Measurements from ENCODE around the gene ASB1.

The ASB1 gene

GRCh38 chr2:238467792-238468191 is 41.1 kb downstream of the ASB1 start:
- DNase-seq (ENCODE audit: low spot score): no peak

- no peak for DNase-seq (ENCODE audit: low spot score)
These were observed 42.4 kb downstream of the ASB1 start for GRCh38 chr2:238469155-238469554.

DNA sequence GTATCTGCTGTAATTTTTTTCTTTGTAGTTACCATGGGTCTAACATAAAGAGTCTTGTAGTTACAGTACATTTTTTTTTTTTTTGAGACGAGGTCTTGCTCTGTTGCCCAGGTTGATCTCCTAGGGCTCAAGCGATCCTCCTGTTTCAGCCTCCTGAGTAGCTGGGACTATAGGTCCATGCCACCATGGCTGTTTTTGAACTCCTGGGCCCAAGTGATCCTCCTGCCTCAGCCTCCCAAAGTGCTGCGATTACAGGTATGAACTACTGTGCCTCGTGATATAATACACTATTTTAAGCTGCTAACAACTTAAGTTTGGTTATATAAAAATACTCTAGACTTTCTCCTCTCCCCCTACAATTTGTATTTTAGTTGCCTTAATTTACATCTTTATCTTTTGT is 46.3 kb downstream of the ASB1 start:
- no peak for DNase-seq (ENCODE audit: low spot score)

GRCh38 chr2:238473523-238473922 is 46.8 kb downstream of the ASB1 start:
- no peak for DNase-seq (ENCODE audit: low spot score)

- DNase-seq (ENCODE audit: low spot score): no peak
These were observed 48.3 kb downstream of the ASB1 start for GRCh38 chr2:238475034-238475433.

GRCh38 chr2:238475566-238475965 is 48.8 kb downstream of the ASB1 start:
- DNase-seq (ENCODE audit: low spot score): no peak

- no peak for DNase-seq (ENCODE audit: low spot score)
These were observed 49.5 kb downstream of the ASB1 start for GRCh38 chr2:238476258-238476657.

DNA sequence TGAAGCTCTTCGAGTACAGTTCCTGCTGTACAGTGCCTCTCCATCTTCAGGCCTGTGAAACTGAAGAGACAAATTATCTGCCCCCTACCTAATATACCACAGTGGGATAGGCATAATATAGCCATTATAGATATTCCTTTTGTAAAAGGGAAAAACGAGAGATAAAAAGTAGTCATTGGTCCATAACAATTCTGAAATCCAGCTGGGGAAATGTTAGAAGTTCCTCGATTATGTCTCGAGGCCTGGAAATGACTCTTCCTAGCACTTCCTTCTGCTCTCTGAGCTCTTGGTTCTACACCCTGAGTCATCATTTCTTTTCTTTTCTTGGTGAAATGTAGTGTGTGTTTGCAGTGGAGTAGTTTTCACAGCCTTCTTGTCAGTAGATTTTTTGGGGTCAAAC is 51.5 kb downstream of the ASB1 start:
- no peak for DNase-seq (ENCODE audit: low spot score)

DNA sequence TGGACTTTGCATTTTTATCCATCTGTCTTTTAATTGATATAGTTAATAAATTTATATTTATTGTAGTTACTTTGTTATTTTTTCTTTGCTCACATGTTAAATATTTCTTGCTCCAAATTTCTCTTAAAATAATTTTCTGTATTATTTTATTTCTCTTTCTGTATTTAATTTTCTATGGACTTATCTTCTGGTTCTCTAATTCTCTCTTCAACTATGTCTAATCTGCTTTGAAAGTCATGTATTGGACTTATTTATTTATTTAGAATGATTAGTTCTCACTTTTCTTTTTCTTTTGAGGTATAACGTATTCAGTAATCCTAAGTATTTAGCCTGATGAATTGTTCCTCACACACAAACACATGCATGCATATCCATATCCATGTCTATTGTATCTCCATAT is 53.1 kb downstream of the ASB1 start:
- DNase-seq (ENCODE audit: low spot score): no peak

DNA sequence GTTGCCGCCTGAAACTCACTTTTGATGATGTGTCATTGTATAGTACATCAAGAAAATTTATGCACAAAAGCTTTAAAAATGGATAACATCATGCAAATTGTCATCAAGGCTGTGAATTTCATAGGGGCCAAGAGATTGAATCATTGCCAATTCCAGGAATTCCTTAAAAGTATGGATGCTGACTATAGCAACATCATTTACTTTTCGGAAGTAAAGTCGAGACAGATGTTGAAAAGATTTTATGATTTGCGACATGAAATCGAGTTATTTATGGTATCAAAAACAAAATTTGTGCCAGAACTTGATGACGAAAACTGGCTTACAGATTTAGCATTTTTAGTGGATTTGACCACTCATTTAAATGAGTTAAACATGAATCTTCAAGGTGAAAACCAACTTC is 56.3 kb downstream of the ASB1 start:
- no peak for DNase-seq (ENCODE audit: low spot score)

- DNase-seq (ENCODE audit: low spot score): no peak
These were observed 56.9 kb downstream of the ASB1 start for GRCh38 chr2:238483656-238484055.

GRCh38 chr2:238484522-238485452 is 58.1 kb downstream of the ASB1 start:
- DNase-seq (ENCODE audit: low spot score): no peak

DNA sequence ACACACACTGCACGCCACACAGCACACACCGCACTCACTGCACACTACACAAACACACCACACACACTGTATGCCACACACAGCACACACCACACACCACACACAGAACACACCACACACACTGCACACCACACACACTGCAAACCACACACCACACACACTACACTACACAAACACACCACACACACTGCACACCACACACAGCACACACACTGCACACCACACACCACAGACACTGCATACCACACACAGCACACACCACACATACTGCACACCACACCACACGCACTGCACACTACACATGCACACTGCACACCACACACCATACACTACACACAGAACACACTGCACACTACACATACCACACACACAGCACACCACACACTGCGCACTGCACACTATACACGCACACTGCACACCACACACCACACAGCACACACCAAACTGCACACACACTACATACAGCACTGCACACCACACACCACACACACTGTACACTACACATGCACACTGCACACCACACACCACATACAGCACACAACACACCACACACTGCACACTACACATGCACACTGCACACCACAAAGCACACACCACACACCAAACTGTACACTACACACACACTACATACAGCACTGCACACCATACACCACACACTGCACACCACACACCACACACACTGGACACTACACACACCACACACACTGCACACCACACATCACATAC is 59.6 kb downstream of the ASB1 start:
- no peak for DNase-seq (ENCODE audit: low spot score)

DNA sequence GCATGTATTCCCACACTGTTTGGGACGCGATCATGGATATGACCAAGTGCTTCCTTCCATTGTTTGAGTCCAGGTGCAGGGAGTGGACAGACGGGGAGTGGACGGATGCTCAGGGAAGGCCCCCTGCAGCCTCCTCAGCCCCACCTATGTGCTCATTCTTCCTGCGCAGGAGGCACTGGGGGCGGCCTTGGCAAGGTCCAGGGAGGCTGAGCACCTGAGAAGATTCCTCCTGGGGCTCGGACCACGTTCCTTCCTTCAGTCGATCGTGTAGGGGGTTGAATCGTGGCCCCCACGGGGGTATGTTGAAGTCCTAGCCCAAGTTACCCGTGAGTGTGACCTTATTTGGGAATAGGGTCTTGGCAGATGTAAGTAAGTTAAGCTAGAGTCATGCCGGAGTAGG is 60.4 kb downstream of the ASB1 start:
- no peak for DNase-seq (ENCODE audit: low spot score)

GRCh38 chr2:238487652-238488346 is 61.1 kb downstream of the ASB1 start:
- no peak for DNase-seq (ENCODE audit: low spot score)

- no peak for DNase-seq (ENCODE audit: low spot score)
These were observed 61.7 kb downstream of the ASB1 start for GRCh38 chr2:238488347-238488826.

- no peak for DNase-seq (ENCODE audit: low spot score)
These were observed 62.7 kb downstream of the ASB1 start for GRCh38 chr2:238489431-238489830.

- no peak for DNase-seq (ENCODE audit: low spot score)
These were observed 63.2 kb downstream of the ASB1 start for GRCh38 chr2:238489896-238490295.

DNA sequence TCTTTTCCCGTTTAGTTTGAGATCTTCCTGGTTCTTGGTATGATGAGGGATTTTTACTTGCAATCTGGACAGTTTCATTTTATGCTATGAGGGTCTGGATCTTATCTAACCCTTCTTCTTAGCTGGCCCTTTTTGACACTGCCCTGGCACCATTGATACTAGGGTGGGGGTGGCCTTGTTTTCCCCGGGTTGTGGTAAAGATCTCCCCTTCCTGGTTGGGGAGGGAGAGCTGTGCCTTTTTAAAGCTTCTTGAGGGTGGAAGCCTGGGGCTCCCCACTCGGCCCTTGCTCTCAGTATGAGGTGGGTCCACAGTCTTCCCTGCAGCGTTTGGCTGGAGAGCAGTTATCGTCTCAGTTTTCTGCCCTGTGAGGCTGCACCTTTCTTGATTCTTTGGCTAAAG is 66.1 kb downstream of the ASB1 start:
- DNase-seq (ENCODE audit: low spot score): no peak

- DNase-seq (ENCODE audit: low spot score): no peak
These were observed 66.7 kb downstream of the ASB1 start for GRCh38 chr2:238493411-238493810.

- DNase-seq (ENCODE audit: low spot score): no peak
These were observed 67.3 kb downstream of the ASB1 start for GRCh38 chr2:238493880-238494572.

- DNase-seq (ENCODE audit: low spot score): no peak
These were observed 67.8 kb downstream of the ASB1 start for GRCh38 chr2:238494573-238494961.

All from HuH-7 (cell line).